Duodenal mucosa (tissue), 2 donors: ENCODE measurements around the gene P2RX3.

Source experiments
- H3K27ac ChIP-seq: one replicate; pipeline ENCODE4 v1.7.0; 2013; ENCODE audit warnings: low read depth, low read length
- H3K27me3 ChIP-seq, 2 donors: one replicate each; pipeline ENCODE4 v1.7.0; 2013; ENCODE audit warnings: low read length in 2 of 2, control low read depth in 1 of 2; ENCODE audit not compliant: insufficient read depth in 2 of 2, control insufficient read depth in 1 of 2
- H3K36me3 ChIP-seq, 2 donors: one replicate each; pipeline ENCODE4 v1.7.0; 2013; ENCODE audit warnings: low read length in 2 of 2, control low read depth in 1 of 2; ENCODE audit not compliant: insufficient read depth in 2 of 2, control insufficient read depth in 1 of 2
- H3K4me1 ChIP-seq, 2 donors: one replicate each; pipeline ENCODE4 v1.7.0; 2013; ENCODE audit warnings: low read length in 2 of 2, control low read depth in 1 of 2; ENCODE audit not compliant: insufficient read depth in 2 of 2, control insufficient read depth in 1 of 2
- H3K4me3 ChIP-seq, 2 donors: one replicate each; pipeline ENCODE4 v1.7.0; 2013; ENCODE audit warnings: low read length in 2 of 2, low read depth in 1 of 2
- H3K9ac ChIP-seq, 2 donors: one replicate each; pipeline ENCODE4 v1.7.0; 2013; ENCODE audit warnings: low read length in 2 of 2, low read depth in 1 of 2
- H3K9me3 ChIP-seq, 2 donors: one replicate each; pipeline ENCODE4 v1.7.0; 2013; ENCODE audit warnings: low read length in 2 of 2, control low read depth in 1 of 2; ENCODE audit not compliant: control insufficient read depth in 1 of 2

Gene P2RX3

GRCh38 chr11:57348052-57348451 is 9.9 kb downstream of the P2RX3 start:
- H3K9ac ChIP-seq: no peak overlapping the region
- no peaks in the 10 kb centered on the region for H3K27me3 ChIP-seq
- no peaks in the 10 kb centered on the region for H3K4me1 ChIP-seq
- peaks cover 0 to 3% of the 10 kb centered on the region in 2 donors for H3K9me3 ChIP-seq
- H3K27ac ChIP-seq: no peak overlapping the region
- H3K4me3 ChIP-seq: no peak overlapping the region
- H3K36me3 ChIP-seq: no peaks in the 10 kb centered on the region

- no peak overlapping the region for H3K27ac ChIP-seq
- H3K27me3 ChIP-seq: no peaks in the 10 kb centered on the region
- no peaks in the 10 kb centered on the region for H3K4me1 ChIP-seq
- H3K36me3 ChIP-seq: no peaks in the 10 kb centered on the region
- peaks cover 0 to 3% of the 10 kb centered on the region in 2 donors for H3K9me3 ChIP-seq
- no peak overlapping the region for H3K9ac ChIP-seq
- H3K4me3 ChIP-seq: no peak overlapping the region
Measured at GRCh38 chr11:57348636-57349313, 10.6 kb downstream of the P2RX3 start.

- no peak overlapping the region for H3K4me3 ChIP-seq
- no peaks in the 10 kb centered on the region for H3K27me3 ChIP-seq
- H3K4me1 ChIP-seq: no peaks in the 10 kb centered on the region
- H3K36me3 ChIP-seq: no peaks in the 10 kb centered on the region
- H3K27ac ChIP-seq: no peak overlapping the region
- peaks cover 0 to 3% of the 10 kb centered on the region in 2 donors for H3K9me3 ChIP-seq
- no peak overlapping the region for H3K9ac ChIP-seq
Measured at GRCh38 chr11:57349491-57350274, 11.5 kb downstream of the P2RX3 start.

GRCh38 chr11:57353036-57353435 is 14.9 kb downstream of the P2RX3 start:
- Histone ChIP-seq H3K4me1 (no peaks in the 10 kb centered on the region), H3K36me3 (no peaks in the 10 kb centered on the region), H3K9ac (no peak overlapping the region), H3K9me3 (peaks cover 0 to 3% of the 10 kb centered on the region in 2 donors), H3K27me3 (no peaks in the 10 kb centered on the region), H3K27ac (no peak overlapping the region), H3K4me3 (no peak overlapping the region)

GRCh38 chr11:57353446-57353845 is 15.3 kb downstream of the P2RX3 start:
- Histone ChIP-seq H3K27me3 (no peaks in the 10 kb centered on the region), H3K9me3 (peaks cover 0 to 3% of the 10 kb centered on the region in 2 donors), H3K4me1 (peaks cover 0 to under 1% of the 10 kb centered on the region in 2 donors), H3K36me3 (no peaks in the 10 kb centered on the region), H3K4me3 (no peak overlapping the region), H3K27ac (no peak overlapping the region), H3K9ac (no peak overlapping the region)

- no peaks in the 10 kb centered on the region for H3K36me3 ChIP-seq
- no peaks in the 10 kb centered on the region for H3K27me3 ChIP-seq
- H3K9ac ChIP-seq: no peak overlapping the region
- no peak overlapping the region for H3K27ac ChIP-seq
- peaks cover 0 to 3% of the 10 kb centered on the region in 2 donors for H3K9me3 ChIP-seq
- peaks cover 0 to 3% of the 10 kb centered on the region in 2 donors for H3K4me1 ChIP-seq
- no peak overlapping the region for H3K4me3 ChIP-seq
Measured at GRCh38 chr11:57353852-57354251, 15.7 kb downstream of the P2RX3 start.

- Histone ChIP-seq H3K9ac (no peak overlapping the region), H3K27me3 (no peaks in the 10 kb centered on the region), H3K4me1 (peaks cover 0 to 3% of the 10 kb centered on the region in 2 donors), H3K9me3 (peaks cover 0 to 3% of the 10 kb centered on the region in 2 donors), H3K36me3 (no peaks in the 10 kb centered on the region), H3K4me3 (no peak overlapping the region), H3K27ac (no peak overlapping the region)
Measured at GRCh38 chr11:57354699-57355098, 16.5 kb downstream of the P2RX3 start.

GRCh38 chr11:57356268-57356667 is 18.1 kb downstream of the P2RX3 start:
- Histone ChIP-seq H3K4me1 (peaks cover 0 to 3% of the 10 kb centered on the region in 2 donors), H3K9me3 (peaks cover 0 to 3% of the 10 kb centered on the region in 2 donors), H3K27me3 (no peaks in the 10 kb centered on the region), H3K4me3 (no peak overlapping the region), H3K27ac (no peak overlapping the region), H3K9ac (no peak overlapping the region), H3K36me3 (no peaks in the 10 kb centered on the region)

GRCh38 chr11:57357310-57357709 is 19.2 kb downstream of the P2RX3 start:
- peaks cover 0 to 3% of the 10 kb centered on the region in 2 donors for H3K4me1 ChIP-seq
- H3K36me3 ChIP-seq: no peaks in the 10 kb centered on the region
- H3K9me3 ChIP-seq: no peaks in the 10 kb centered on the region
- no peak overlapping the region for H3K4me3 ChIP-seq
- no peaks in the 10 kb centered on the region for H3K27me3 ChIP-seq
- no peak overlapping the region for H3K27ac ChIP-seq
- no peak overlapping the region for H3K9ac ChIP-seq

- no peaks in the 10 kb centered on the region for H3K9me3 ChIP-seq
- H3K9ac ChIP-seq: no peak overlapping the region
- peaks cover 0 to 3% of the 10 kb centered on the region in 2 donors for H3K4me1 ChIP-seq
- H3K36me3 ChIP-seq: no peaks in the 10 kb centered on the region
- no peaks in the 10 kb centered on the region for H3K27me3 ChIP-seq
- no peak overlapping the region for H3K27ac ChIP-seq
- no peak overlapping the region for H3K4me3 ChIP-seq
Measured at GRCh38 chr11:57357856-57358255, 19.7 kb downstream of the P2RX3 start.
